ENCODE results near the gene GJB4.

- TF ChIP-seq CTCF (IDR thresholded peaks at IDR 0.05; ENCODE audit: insufficient read depth, low read length) (no peak), SPI1 (IDR thresholded peaks at IDR 0.05; ENCODE audit: borderline replicate concordance, low read depth) (no peak)
Measured at GRCh38 chr1:34743775-34744174, 15.8 kb upstream of the GJB4 start.
